Lung (tissue), 12 donors: ENCODE data around the gene PIH1D1. TPM values are rescaled to one million over a fixed set of nuclear protein-coding genes. Genes with fewer than 3 reads are reported as not detected.

ENCODE experiments used
- ATAC-seq: fragments of 200-7000 bp; cut with Tn5 transposase; one replicate; pipeline ENCODE4 v1.9.1; 2020; ENCODE audit warnings: moderate number of reproducible peaks; ENCODE audit not compliant: insufficient read depth, low FRiP score
- DNase-seq, 3 donors: peaks; one replicate each; pipeline ENCODE4 v3.0.0-alpha.2; 2013 to 2017
- H3K27ac ChIP-seq, 2 donors: one replicate each; pipeline ENCODE4 v1.5.1; 2013; ENCODE audit warnings: mild to moderate bottlenecking in 2 of 2, moderate library complexity in 2 of 2, control low read depth in 1 of 2, inconsistent platforms in 1 of 2, low read depth in 1 of 2, low read length in 1 of 2
- H3K27me3 ChIP-seq, 3 donors: one replicate each; pipeline ENCODE4 v1.5.1; 2013; ENCODE audit warnings: low read length in 2 of 3; ENCODE audit not compliant: control insufficient read depth in 3 of 3, insufficient read depth in 3 of 3
- H3K36me3 ChIP-seq, 4 donors: one replicate each; pipeline ENCODE4 v1.5.1; 2013; ENCODE audit warnings: low read length in 4 of 4, mild to moderate bottlenecking in 1 of 4, moderate library complexity in 1 of 4; ENCODE audit not compliant: control insufficient read depth in 4 of 4, insufficient read depth in 4 of 4
- H3K4me1 ChIP-seq, 5 donors: one replicate each; pipeline ENCODE4 v1.5.1; 2013; ENCODE audit warnings: low read length in 5 of 5, mild to moderate bottlenecking in 2 of 5, moderate library complexity in 1 of 5; ENCODE audit not compliant: control insufficient read depth in 5 of 5, insufficient read depth in 5 of 5
- H3K4me3 ChIP-seq: one replicate; pipeline ENCODE4 v1.5.1; 2013; ENCODE audit warnings: mild to moderate bottlenecking, control low read depth, moderate library complexity
- H3K9ac ChIP-seq, 2 donors: one replicate each; pipeline ENCODE4 v1.5.1; 2013; ENCODE audit warnings: low read length in 2 of 2, control low read depth in 1 of 2; ENCODE audit not compliant: insufficient read depth in 1 of 2
- H3K9me3 ChIP-seq, 4 donors: one replicate each; pipeline ENCODE4 v1.5.1; 2013; ENCODE audit warnings: low read length in 3 of 4, mild to moderate bottlenecking in 1 of 4, moderate library complexity in 1 of 4; ENCODE audit not compliant: control insufficient read depth in 4 of 4, insufficient read depth in 3 of 4
- WGBS, 2 donors: extraction: QIAGEN DNeasy Blood & Tissue Kit; methylation state at CpG; one replicate each; pipeline ENCODE4 v1.1.7; 2013; 5-methylcytosine and 5-hydroxymethylcytosine counted together
- polyA plus RNA-seq, 2 donors: library from polyadenylated mRNA; stranded (reverse); fragments of 200-250 nt; gene quantifications; one replicate each; pipeline ENCODE4 v1.2.1, GENCODE V29; 2013
- total RNA-seq, 2 donors: library from RNA; depleted of rRNA in 1 of 2; stranded (reverse); fragments of >200 nt in 1 of 2; gene quantifications; one replicate each; pipeline ENCODE4 v1.2.1, GENCODE V29; 2014 to 2021
- TF ChIP-seq, protein P1 (sequence below): IDR thresholded peaks from 2 replicates; pipeline ENCODE4 v1.5.1; 2012; ENCODE audit warnings: mild to moderate bottlenecking; ENCODE audit errors: control extremely low read depth, extremely low read depth
- donor health status: control.
- donor health status: control.
- donor health status: Bipolar disorder and iron deficiency.
- donor health status: healthy.
- donor health status: DM: yes; HTN: yes; CAD: no.

Gene PIH1D1
- total and polyA plus RNA-seq, 4 donors, result 63.7 to 66.6 (median 65.8) TPM

DNA sequence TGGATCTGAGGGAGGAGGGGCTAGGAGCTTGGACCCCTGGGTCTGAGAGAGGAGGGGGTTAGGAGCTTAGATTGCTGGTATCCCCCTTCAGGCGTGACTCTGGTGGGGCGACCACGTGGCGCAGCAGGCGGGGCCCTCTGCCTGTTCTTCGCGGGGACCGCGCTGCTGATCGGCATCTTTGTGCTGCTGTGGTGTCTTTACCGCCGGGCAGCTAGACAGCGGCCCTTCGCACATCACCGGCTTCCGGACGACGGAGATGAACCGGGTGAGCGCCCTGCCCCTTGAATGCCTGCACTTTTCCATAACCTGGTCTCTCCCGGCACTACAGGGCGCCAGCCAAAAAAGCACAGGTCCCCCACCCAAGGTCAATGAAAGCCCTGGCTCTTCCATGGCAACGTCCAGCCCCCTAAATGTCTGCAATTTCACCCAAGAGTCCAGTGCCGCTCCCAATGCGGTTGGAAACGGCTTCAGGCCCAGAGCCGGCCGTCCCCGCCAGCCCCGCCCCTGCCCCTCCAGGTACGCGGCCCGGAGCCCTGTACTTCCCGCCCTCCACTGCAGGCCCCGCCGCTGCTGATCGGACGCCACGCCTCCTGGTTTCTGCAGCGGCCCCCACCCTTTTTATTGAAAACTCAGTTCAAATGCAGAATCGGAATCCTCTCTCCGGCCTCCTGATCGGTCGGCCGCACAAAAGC lies 23.6 kb downstream of the PIH1D1 start:
- no peak overlapping the region for H3K4me3 ChIP-seq
- peaks cover 0 to 3% (median 3%) of the 10 kb centered on the region in 5 donors for H3K4me1 ChIP-seq
- H3K9me3 ChIP-seq, result peaks cover 0 to 7% (median 0%) of the 10 kb centered on the region in 4 donors
- DNase-seq (no peak), ATAC-seq (no peak)
- H3K9ac ChIP-seq, result no peak overlapping the region
- no peaks in the 10 kb centered on the region for H3K36me3 ChIP-seq
- H3K27ac ChIP-seq, result no peak overlapping the region
- 2 to 4% methylated on average over 45 of the region's 45 CpGs for WGBS, 2 donors
- H3K27me3 ChIP-seq, result peaks cover 3 to 98% (median 90%) of the 10 kb centered on the region in 3 donors
- TF ChIP-seq, protein P1, sequence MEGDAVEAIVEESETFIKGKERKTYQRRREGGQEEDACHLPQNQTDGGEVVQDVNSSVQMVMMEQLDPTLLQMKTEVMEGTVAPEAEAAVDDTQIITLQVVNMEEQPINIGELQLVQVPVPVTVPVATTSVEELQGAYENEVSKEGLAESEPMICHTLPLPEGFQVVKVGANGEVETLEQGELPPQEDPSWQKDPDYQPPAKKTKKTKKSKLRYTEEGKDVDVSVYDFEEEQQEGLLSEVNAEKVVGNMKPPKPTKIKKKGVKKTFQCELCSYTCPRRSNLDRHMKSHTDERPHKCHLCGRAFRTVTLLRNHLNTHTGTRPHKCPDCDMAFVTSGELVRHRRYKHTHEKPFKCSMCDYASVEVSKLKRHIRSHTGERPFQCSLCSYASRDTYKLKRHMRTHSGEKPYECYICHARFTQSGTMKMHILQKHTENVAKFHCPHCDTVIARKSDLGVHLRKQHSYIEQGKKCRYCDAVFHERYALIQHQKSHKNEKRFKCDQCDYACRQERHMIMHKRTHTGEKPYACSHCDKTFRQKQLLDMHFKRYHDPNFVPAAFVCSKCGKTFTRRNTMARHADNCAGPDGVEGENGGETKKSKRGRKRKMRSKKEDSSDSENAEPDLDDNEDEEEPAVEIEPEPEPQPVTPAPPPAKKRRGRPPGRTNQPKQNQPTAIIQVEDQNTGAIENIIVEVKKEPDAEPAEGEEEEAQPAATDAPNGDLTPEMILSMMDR, result no peak

DNA sequence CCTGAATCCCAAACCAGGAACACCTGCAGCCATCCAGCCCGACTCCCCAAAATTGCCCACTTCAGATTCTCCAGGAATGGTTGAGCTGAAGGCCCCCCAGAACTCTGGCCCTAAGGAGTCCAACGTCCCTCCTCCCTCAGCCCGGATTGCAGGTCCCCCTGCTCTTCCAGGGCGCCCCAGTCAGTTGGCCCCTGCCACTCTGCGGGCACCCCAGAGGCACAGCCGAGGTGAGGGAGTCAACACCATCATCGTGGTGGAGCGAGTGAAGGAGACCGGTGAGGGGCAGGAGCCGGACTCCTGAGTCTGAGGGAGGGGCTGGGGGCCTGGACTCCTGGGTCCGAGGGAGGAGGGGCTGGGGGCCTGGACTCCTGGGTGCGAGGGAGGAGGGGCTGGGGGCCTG lies 24.3 kb downstream of the PIH1D1 start:
- DNase-seq, result no peak
- Histone ChIP-seq H3K9me3 (peaks cover 0 to 7% (median 0%) of the 10 kb centered on the region in 4 donors), H3K4me3 (no peak overlapping the region), H3K4me1 (peaks cover 0 to 8% (median 7%) of the 10 kb centered on the region in 5 donors), H3K36me3 (no peaks in the 10 kb centered on the region), H3K27ac (no peak overlapping the region), H3K9ac (no peak overlapping the region), H3K27me3 (peaks cover 6 to 97% (median 90%) of the 10 kb centered on the region in 3 donors)
- TF ChIP-seq, protein P1, result no peak
- no peak for ATAC-seq
- WGBS, 2 donors, result 51 to 58% methylated on average over 11 to 12 of the region's 12 CpGs

DNA sequence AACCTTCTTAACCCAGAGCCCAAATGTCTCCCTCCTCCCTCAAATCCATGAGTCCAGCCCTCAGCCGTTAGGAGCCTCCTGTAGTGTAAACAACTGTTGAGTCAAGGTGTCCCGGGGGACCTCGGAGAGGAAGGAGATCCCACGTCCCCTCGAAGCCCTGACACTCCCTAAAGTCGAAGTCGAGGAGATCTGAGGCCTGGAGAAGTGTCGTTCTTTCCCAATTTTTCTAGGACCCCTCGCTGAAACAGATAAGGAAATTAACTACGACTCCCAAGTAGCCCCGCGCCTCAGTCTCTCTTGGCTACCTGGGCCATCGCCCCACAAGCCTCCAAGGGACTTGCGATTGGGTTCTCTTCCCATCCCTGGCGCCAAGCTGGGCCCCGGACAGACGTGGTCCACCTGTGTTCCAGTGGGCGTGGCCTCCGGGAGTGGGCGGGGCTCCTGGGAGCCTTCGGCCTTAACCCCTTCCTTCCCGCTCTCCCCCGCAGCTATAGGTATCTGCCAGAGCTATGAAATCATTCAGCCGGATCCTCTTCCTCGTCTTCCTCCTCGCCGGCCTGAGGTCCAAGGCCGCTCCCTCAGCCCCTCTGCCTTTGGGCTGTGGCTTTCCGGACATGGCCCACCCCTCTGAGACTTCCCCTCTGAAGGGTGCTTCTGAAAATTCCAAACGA lies 25.6 kb downstream of the PIH1D1 start:
- DNase-seq, result no peak
- Histone ChIP-seq H3K36me3 (no peaks in the 10 kb centered on the region), H3K9me3 (peaks cover 0 to 7% (median 0%) of the 10 kb centered on the region in 4 donors), H3K27ac (no peak overlapping the region), H3K4me3 (no peak overlapping the region), H3K4me1 (peaks cover 0 to 11% (median 7%) of the 10 kb centered on the region in 5 donors), H3K9ac (no peak overlapping the region), H3K27me3 (peaks cover 9 to 97% (median 86%) of the 10 kb centered on the region in 3 donors)
- 4 to 5% methylated on average over 30 of the region's 30 CpGs for WGBS, 2 donors
- ATAC-seq, result no peak
- TF ChIP-seq, protein P1, result no peak
